B cell (primary cell): ENCODE results near the gene CLVS2. TPM values are rescaled to one million over a fixed set of nuclear protein-coding genes. Genes with fewer than 3 reads are reported as not detected.

ENCODE experiments used
- ATAC-seq: fragments of 200-7000 bp; cut with Tn5 transposase; one replicate; pipeline ENCODE4 v1.10.0; 2021; ENCODE audit warnings: low read depth, mild to moderate bottlenecking, moderate number of reproducible peaks, moderate library complexity
- CTCF ChIA-PET: fragments of 350-600 bp; sonication (Branson Sonifier 250); formaldehyde crosslinking; loops from one replicate; lab custom pipeline; 2021; ENCODE audit warnings: antibody characterized with exemption, inconsistent platforms; lab: Charles Lee
- POLR2A ChIA-PET: fragments of 350-600 bp; sonication (Branson Sonifier 250); formaldehyde crosslinking; loops from one replicate; lab custom pipeline; 2021; ENCODE audit warnings: antibody characterized with exemption; lab: Charles Lee
- DNase-seq: peaks from one replicate; pipeline ENCODE4 v3.0.0; 2013
- H2AFZ ChIP-seq: 2 replicates; pipeline ENCODE4 v1.6.1; 2012; ENCODE audit warnings: mild to moderate bottlenecking, low read depth, low read length; ENCODE audit not compliant: insufficient read depth, poor library complexity, severe bottlenecking
- H3K27ac ChIP-seq, 2 donors: 1 replicate in 1 of 2; 2 replicates in 1 of 2; pipeline ENCODE4 v1.5.1; 2012 to 2013; ENCODE audit warnings: low read length in 2 of 2, mild to moderate bottlenecking in 2 of 2, moderate library complexity in 1 of 2
- H3K27me3 ChIP-seq, 4 experiments: fragments of 200-600 bp in 1 of 4; sonication (generic) in 1 of 4; replicated peaks in 1 of 4; 1 replicate in 2 of 4; 2 replicates in 2 of 4; pipeline versions ENCODE4 v1.6.1 to v1.7.0; 2013 to 2016; ENCODE audit warnings: low read length in 3 of 4, mild to moderate bottlenecking in 2 of 4, mixed read lengths in 1 of 4, moderate library complexity in 1 of 4; ENCODE audit not compliant: insufficient read depth in 4 of 4, control insufficient read depth in 3 of 4; ENCODE audit errors: control extremely low read depth in 1 of 4
- H3K36me3 ChIP-seq, 2 experiments: replicated peaks in 1 of 2; 1 replicate in 1 of 2; 2 replicates in 1 of 2; pipeline versions ENCODE4 v1.6.1 to v1.7.1; 2013; ENCODE audit warnings: low read length in 1 of 2; ENCODE audit not compliant: insufficient read depth in 2 of 2, control insufficient read depth in 1 of 2; ENCODE audit errors: control extremely low read depth in 1 of 2, extremely low read depth in 1 of 2
- H3K4me1 ChIP-seq, 2 donors: fragments of 200-600 bp in 1 of 2; sonication (generic) in 1 of 2; 1 replicate in 1 of 2; 2 replicates in 1 of 2; pipeline versions ENCODE4 v1.5.1 to v1.6.1; 2013 to 2017; ENCODE audit warnings: low read length in 2 of 2; ENCODE audit not compliant: control insufficient read depth in 2 of 2, insufficient read depth in 2 of 2
- H3K4me2 ChIP-seq: replicated peaks from 2 replicates; pipeline ENCODE3; 2012; ENCODE audit warnings: mild to moderate bottlenecking, low read depth, low read length; ENCODE audit not compliant: poor library complexity, severe bottlenecking
- H3K4me3 ChIP-seq, 5 experiments: fragments of 200-600 bp in 1 of 5; sonication (generic) in 1 of 5; 1 replicate in 3 of 5; 2 replicates in 2 of 5; pipeline versions ENCODE4 v1.5.1 to v1.7.0; 2011 to 2016; ENCODE audit warnings: low read length in 4 of 5, mild to moderate bottlenecking in 4 of 5, low read depth in 2 of 5, control low read depth in 1 of 5, moderate library complexity in 1 of 5; ENCODE audit not compliant: insufficient read depth in 1 of 5; ENCODE audit errors: control extremely low read depth in 1 of 5, extremely low read depth in 1 of 5
- H3K79me2 ChIP-seq: fragments of 200-600 bp; sonication (generic); one replicate; pipeline ENCODE4 v1.6.0; 2016; ENCODE audit warnings: low read length; ENCODE audit not compliant: control insufficient read depth, insufficient read depth
- H3K9ac ChIP-seq: fragments of 200-600 bp; sonication (generic); 2 replicates; pipeline ENCODE4 v1.6.1; 2017; ENCODE audit warnings: mild to moderate bottlenecking, low read length, moderate library complexity
- H3K9me3 ChIP-seq, 3 donors: one replicate each; pipeline versions ENCODE4 v1.6.1 to v1.7.1; 2013; ENCODE audit warnings: low read length in 2 of 3; ENCODE audit not compliant: control insufficient read depth in 2 of 3, insufficient read depth in 1 of 3; ENCODE audit errors: control extremely low read depth in 1 of 3
- H4K20me1 ChIP-seq: 2 replicates; pipeline ENCODE4 v1.6.0; 2012; ENCODE audit warnings: mild to moderate bottlenecking, low read length; ENCODE audit not compliant: insufficient read depth, control insufficient read depth, poor library complexity, severe bottlenecking
- H3K27ac Mint-ChIP-seq: one replicate; pipeline ENCODE4 v1.8.0; 2021; ENCODE audit warnings: mixed read lengths
- H3K27me3 Mint-ChIP-seq: one replicate; pipeline ENCODE4 v1.8.0; 2021; ENCODE audit warnings: mixed read lengths
- H3K4me1 Mint-ChIP-seq: one replicate; pipeline ENCODE4 v1.8.0; 2021; ENCODE audit warnings: mixed read lengths
- H3K4me3 Mint-ChIP-seq: one replicate; pipeline ENCODE4 v1.8.0; 2021; ENCODE audit warnings: mixed read lengths
- H3K9me3 Mint-ChIP-seq: one replicate; pipeline ENCODE4 v1.8.0; 2022; ENCODE audit warnings: mixed read lengths; ENCODE audit not compliant: insufficient read depth
- EZH2 ChIP-seq: IDR thresholded peaks from 2 replicates; pipeline ENCODE4 v1.6.1; 2012; ENCODE audit warnings: borderline replicate concordance, low read depth, mild to moderate bottlenecking, moderate library complexity, low read length; ENCODE audit not compliant: insufficient read depth, poor library complexity, severe bottlenecking
- WGBS: methylation state at CpG from one replicate; pipeline ENCODE4 v1.1.5; 2013; ENCODE audit warnings: missing lambda C conversion rate; ENCODE audit not compliant: insufficient coverage; 5-methylcytosine and 5-hydroxymethylcytosine counted together
- intact Hi-C: fragments of 100-400 bp; cut with micrococcal nuclease; formaldehyde crosslinking; loops from one replicate; pipeline ENCODE4 v1.10.0; 2022
- polyA plus RNA-seq: library from polyadenylated mRNA; depleted of rRNA; stranded (reverse); fragments of >200 nt; gene quantifications from 2 replicates; pipeline ENCODE4 v1.2.3, GENCODE V29; 2012
- total RNA-seq, 2 donors: library from RNA; stranded (reverse); fragments of 120-200 nt in 1 of 2; gene quantifications; 1 replicate in 1 of 2; 2 replicates in 1 of 2; pipeline versions ENCODE4 v1.2.3 to v1.2.4, GENCODE V29; 2013 to 2022
- TF ChIP-seq, protein P1 (sequence below): fragments of 200-600 bp; IDR thresholded peaks from one replicate; pipeline ENCODE4 v1.8.0; 2022; ENCODE audit warnings: antibody characterized with exemption, mild to moderate bottlenecking

The CLVS2 gene
- total and polyA plus RNA-seq, 2 donors (not counting 1 experiment from before 2014, with no cell fraction given) = not detected

GRCh38 chr6:123000244-123000770 lies 4.3 kb downstream of the CLVS2 start:
- no peaks in the 10 kb centered on the region for H3K36me3 ChIP-seq
- peaks cover 0 to 14% (median 7%) of the 10 kb centered on the region in 4 experiments for H3K27me3 ChIP-seq
- POLR2A ChIA-PET = no interaction called here
- H3K79me2 ChIP-seq = no peaks in the 10 kb centered on the region
- H3K4me2 ChIP-seq = no peak overlapping the region
- H3K9me3 ChIP-seq = peaks cover 0 to 9% (median 0%) of the 10 kb centered on the region in 3 donors
- Mint-ChIP-seq H3K4me3 (no peak overlapping the region), H3K27ac (no peak overlapping the region), H3K9me3 (no peaks in the 10 kb centered on the region), H3K27me3 (peaks cover 25% of the 10 kb centered on the region), H3K4me1 (peaks cover 5% of the 10 kb centered on the region)
- TF ChIP-seq, protein P1, sequence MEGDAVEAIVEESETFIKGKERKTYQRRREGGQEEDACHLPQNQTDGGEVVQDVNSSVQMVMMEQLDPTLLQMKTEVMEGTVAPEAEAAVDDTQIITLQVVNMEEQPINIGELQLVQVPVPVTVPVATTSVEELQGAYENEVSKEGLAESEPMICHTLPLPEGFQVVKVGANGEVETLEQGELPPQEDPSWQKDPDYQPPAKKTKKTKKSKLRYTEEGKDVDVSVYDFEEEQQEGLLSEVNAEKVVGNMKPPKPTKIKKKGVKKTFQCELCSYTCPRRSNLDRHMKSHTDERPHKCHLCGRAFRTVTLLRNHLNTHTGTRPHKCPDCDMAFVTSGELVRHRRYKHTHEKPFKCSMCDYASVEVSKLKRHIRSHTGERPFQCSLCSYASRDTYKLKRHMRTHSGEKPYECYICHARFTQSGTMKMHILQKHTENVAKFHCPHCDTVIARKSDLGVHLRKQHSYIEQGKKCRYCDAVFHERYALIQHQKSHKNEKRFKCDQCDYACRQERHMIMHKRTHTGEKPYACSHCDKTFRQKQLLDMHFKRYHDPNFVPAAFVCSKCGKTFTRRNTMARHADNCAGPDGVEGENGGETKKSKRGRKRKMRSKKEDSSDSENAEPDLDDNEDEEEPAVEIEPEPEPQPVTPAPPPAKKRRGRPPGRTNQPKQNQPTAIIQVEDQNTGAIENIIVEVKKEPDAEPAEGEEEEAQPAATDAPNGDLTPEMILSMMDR = no peak
- H4K20me1 ChIP-seq = no peaks in the 10 kb centered on the region
- H3K4me1 ChIP-seq = no peaks in the 10 kb centered on the region
- H2AFZ ChIP-seq = no peak overlapping the region
- no peak overlapping the region for H3K27ac ChIP-seq
- intact Hi-C loops = no loop called here
- H3K9ac ChIP-seq = no peak overlapping the region
- DNase-seq (no peak), ATAC-seq (no peak)
- no peak overlapping the region for H3K4me3 ChIP-seq
- WGBS = 8% methylated on average over 1 of the region's 2 CpGs
- CTCF ChIA-PET = no interaction called here

DNA sequence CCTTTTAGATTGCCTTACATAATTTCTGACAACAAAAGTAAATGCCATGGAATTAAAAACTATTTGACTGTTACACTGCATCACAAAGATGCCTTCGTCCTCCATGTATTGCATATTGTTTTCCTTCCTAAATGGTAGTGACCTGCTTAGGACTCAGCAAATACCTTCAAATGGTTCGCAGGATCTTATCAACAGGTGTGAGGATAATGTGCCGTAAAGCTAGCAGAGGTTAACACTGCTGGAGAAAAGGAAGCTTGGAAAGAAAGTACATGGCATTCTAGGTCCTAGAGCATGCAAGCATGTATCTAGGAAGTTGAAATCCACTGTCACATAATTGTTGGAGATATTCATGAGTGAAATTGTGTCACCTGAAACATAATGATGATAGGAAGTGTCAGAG lies 5.5 kb downstream of the CLVS2 start:
- Mint-ChIP-seq H3K27ac (no peak overlapping the region), H3K4me3 (no peak overlapping the region), H3K27me3 (peaks cover 17% of the 10 kb centered on the region), H3K9me3 (no peaks in the 10 kb centered on the region), H3K4me1 (no peaks in the 10 kb centered on the region)
- CTCF ChIA-PET = no interaction called here
- H3K27ac ChIP-seq = no peak overlapping the region
- DNase-seq (no peak), ATAC-seq (no peak)
- WGBS = 100% methylated on average over 1 of the region's 3 CpGs
- no peaks in the 10 kb centered on the region for H3K79me2 ChIP-seq
- intact Hi-C loops = no loop called here
- no peaks in the 10 kb centered on the region for H3K4me1 ChIP-seq
- H2AFZ ChIP-seq = no peak overlapping the region
- peaks cover 0 to 10% (median 4%) of the 10 kb centered on the region in 4 experiments for H3K27me3 ChIP-seq
- no peaks in the 10 kb centered on the region for H3K36me3 ChIP-seq
- no peak overlapping the region for H3K4me3 ChIP-seq
- TF ChIP-seq EZH2 = no peak
- TF ChIP-seq, protein P1 = no peak
- H3K9me3 ChIP-seq = peaks cover 0 to under 1% (median 0%) of the 10 kb centered on the region in 3 donors
- POLR2A ChIA-PET = no interaction called here
- no peaks in the 10 kb centered on the region for H4K20me1 ChIP-seq
- no peak overlapping the region for H3K9ac ChIP-seq
- no peak overlapping the region for H3K4me2 ChIP-seq
